Heart left ventricle (tissue), 16 donors: Measurements from ENCODE around the gene MAML1. TPM values are rescaled to one million over a fixed set of nuclear protein-coding genes. Genes with fewer than 3 reads are reported as not detected.

Experiments used
- ATAC-seq, 4 donors: fragments of 200-7000 bp; cut with Tn5 transposase; one replicate each; pipeline ENCODE4 v1.9.1; 2020 to 2022; ENCODE audit warnings: moderate library complexity in 4 of 4, mild to moderate bottlenecking in 3 of 4, moderate number of reproducible peaks in 1 of 4
- DNase-seq, 5 donors: peaks; one replicate each; pipeline ENCODE4 v3.0.0-alpha.2; 2020
- H3K27ac ChIP-seq, 12 donors: fragments of 200-600 bp; sonication (generic) in 4 of 12; one replicate each; pipeline versions ENCODE4 v1.5.0 to v1.8.0; 2016 to 2022; ENCODE audit warnings: mild to moderate bottlenecking in 2 of 12
- H3K27me3 ChIP-seq, 9 donors: fragments of 200-600 bp; sonication (generic) in 2 of 9; one replicate each; pipeline versions ENCODE4 v1.5.1 to v1.8.0; 2016 to 2022; ENCODE audit warnings: mild to moderate bottlenecking in 3 of 9
- H3K36me3 ChIP-seq, 9 donors: fragments of 200-600 bp; sonication (generic) in 2 of 9; one replicate each; pipeline versions ENCODE4 v1.5.0 to v1.8.0; 2018 to 2022; ENCODE audit warnings: mild to moderate bottlenecking in 2 of 9
- H3K4me1 ChIP-seq, 12 donors: fragments of 200-600 bp; sonication (generic) in 4 of 12; one replicate each; pipeline versions ENCODE4 v1.5.0 to v1.8.0; 2016 to 2022; ENCODE audit warnings: mild to moderate bottlenecking in 3 of 12
- H3K4me3 ChIP-seq, 12 donors: fragments of 200-600 bp; sonication (generic) in 4 of 12; one replicate each; pipeline versions ENCODE4 v1.5.0 to v1.8.0; 2017 to 2022; ENCODE audit warnings: mild to moderate bottlenecking in 9 of 12, moderate library complexity in 4 of 12
- H3K9me3 ChIP-seq, 12 donors: fragments of 200-600 bp; sonication (generic) in 4 of 12; one replicate each; pipeline versions ENCODE4 v1.5.0 to v1.8.0; 2016 to 2022; ENCODE audit warnings: mild to moderate bottlenecking in 1 of 12
- POLR2A ChIP-seq, 2 donors: fragments of 450-650 bp; IDR thresholded peaks; one replicate each; pipeline ENCODE4 v1.6.1; 2017; ENCODE audit warnings: antibody characterized with exemption in 2 of 2, mild to moderate bottlenecking in 2 of 2, moderate library complexity in 2 of 2
- WGBS, 4 donors: extraction: QIAGEN DNeasy Blood & Tissue Kit in 2 of 4; methylation state at CpG; one replicate each; pipeline versions ENCODE4 v1.1.5 to v1.1.7; 2013 to 2018; 5-methylcytosine and 5-hydroxymethylcytosine counted together
- intact Hi-C, 10 donors: fragments of 100-400 bp; cut with DNase I; formaldehyde crosslinking; loops; one replicate each; pipeline versions ENCODE4 v1.11.1 to v1.14.2; 2022
- polyA plus RNA-seq, 2 donors: library from polyadenylated mRNA; stranded (reverse); fragments of 200-250 nt; gene quantifications; one replicate each; pipeline ENCODE4 v1.2.3, GENCODE V29; 2013
- total RNA-seq, 9 donors: library from RNA; depleted of rRNA in 2 of 9; stranded (reverse); fragments of >200 nt in 2 of 9; fragmentation: NEBNext Ultra II Directional in 3 of 9; extraction: Animal tissue kit (Norgen Biotek cat#: 25700) in 3 of 9; gene quantifications; one replicate each; pipeline versions ENCODE4 v1.1.0 to v1.2.4, GENCODE V29; 2016 to 2023
- TF ChIP-seq, protein P1 (sequence below), 12 donors: fragments of 200-600 bp; sonication (generic) in 4 of 12; IDR thresholded peaks; one replicate each; pipeline versions ENCODE4 v1.5.0 to v1.8.0; 2018 to 2022; ENCODE audit warnings: antibody characterized with exemption in 12 of 12, mild to moderate bottlenecking in 5 of 12
- donor health status: ischemic (EF 13 %, LVEDD 7.1; RV severe dilation, severe dysfunction).
- donor health status: healthy with polysubstance abuse.
- donor health status: DM: no; HTN: yes; CAD: no.
- donor health status: DM: no; HTN: no; CAD: no.
- donor health status: ischemic (EF 25% LVEDD 6.9; RV normal size, moderate dysfunction).
- donor health status: ischemic (EF 25% LVEDD 5.7; RV mildly dilated, moderate dysfunction).
- donor health status: healthy.
- donor health status: DM: yes; HTN: yes; CAD: no.
- donor health status: ischemic (EF 35%, LVEDD 5.7; RV mildly dilated, moderate dysfunction).
- donor health status: nonischemic (EF 11% LVEDD 7.7; RV severe dilation, severe dysfunction).
- donor health status: DM: yes; HTN: yes; CAD: no.
- donor health status: PGD.
- donor health status: ischemic (EF 29% LVEDD 5.4; RV normal size, mild dysfunction).
- donor health status: nonischemic (EF 23%, LVEDD 6.1; RV moderate dilation, normal function).

The MAML1 gene
- total and polyA plus RNA-seq, 11 donors: 6.9 to 18.0 (median 11.8) TPM

DNA sequence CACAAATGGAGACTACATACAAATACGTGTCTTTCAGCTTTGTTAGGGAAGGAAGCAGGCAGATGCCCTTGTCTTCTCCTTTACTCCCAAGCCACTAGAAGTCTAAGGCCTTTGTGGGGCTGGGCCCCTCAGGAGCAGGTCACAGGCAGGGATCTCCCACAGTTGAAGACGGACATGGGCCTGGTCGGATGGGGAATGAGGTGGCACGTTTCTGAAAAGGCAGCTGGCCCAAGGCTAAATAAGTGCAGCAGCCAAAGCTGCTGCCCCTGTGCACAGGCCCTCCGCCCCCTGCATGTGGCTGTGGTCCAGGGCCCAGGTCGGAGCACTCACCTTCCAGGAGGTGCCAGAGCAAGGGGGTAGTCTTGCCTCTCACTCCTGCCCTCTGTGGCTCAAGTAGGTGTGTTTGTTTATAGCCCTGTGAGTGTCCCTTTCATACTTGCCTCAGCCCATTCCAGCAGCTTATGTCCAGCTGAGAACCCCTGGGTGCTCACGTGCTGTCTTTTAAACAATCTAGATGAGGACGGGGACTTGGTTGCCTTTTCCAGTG, 89.9 kb downstream of the MAML1 start:
- Histone ChIP-seq H3K27ac (peak overlapping the region in 8 of 12 donors; percentile 29 to 100 (median 100)), H3K27me3 (no peaks in the 10 kb centered on the region), H3K36me3 (peaks cover 0 to 57% (median 51%) of the 10 kb centered on the region in 9 donors), H3K4me3 (peak overlapping the region; percentile 67 to 100 (median 99)), H3K4me1 (peaks cover 24 to 83% (median 68%) of the 10 kb centered on the region in 12 donors), H3K9me3 (no peaks in the 10 kb centered on the region)
- 33 to 42% (median 39%) methylated on average over 7 to 8 of the region's 8 CpGs for WGBS, 4 donors
- no peak for TF ChIP-seq POLR2A (IDR thresholded peaks at IDR 0.05)
- TF ChIP-seq, protein P1, sequence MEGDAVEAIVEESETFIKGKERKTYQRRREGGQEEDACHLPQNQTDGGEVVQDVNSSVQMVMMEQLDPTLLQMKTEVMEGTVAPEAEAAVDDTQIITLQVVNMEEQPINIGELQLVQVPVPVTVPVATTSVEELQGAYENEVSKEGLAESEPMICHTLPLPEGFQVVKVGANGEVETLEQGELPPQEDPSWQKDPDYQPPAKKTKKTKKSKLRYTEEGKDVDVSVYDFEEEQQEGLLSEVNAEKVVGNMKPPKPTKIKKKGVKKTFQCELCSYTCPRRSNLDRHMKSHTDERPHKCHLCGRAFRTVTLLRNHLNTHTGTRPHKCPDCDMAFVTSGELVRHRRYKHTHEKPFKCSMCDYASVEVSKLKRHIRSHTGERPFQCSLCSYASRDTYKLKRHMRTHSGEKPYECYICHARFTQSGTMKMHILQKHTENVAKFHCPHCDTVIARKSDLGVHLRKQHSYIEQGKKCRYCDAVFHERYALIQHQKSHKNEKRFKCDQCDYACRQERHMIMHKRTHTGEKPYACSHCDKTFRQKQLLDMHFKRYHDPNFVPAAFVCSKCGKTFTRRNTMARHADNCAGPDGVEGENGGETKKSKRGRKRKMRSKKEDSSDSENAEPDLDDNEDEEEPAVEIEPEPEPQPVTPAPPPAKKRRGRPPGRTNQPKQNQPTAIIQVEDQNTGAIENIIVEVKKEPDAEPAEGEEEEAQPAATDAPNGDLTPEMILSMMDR (IDR thresholded peaks at IDR 0.05): no peak
- ATAC-seq: no peak
- peak in 1 of 5 donors; percentile 26 for DNase-seq
- intact Hi-C loops: loop anchor here in 2 of 10 donors (5.0 to 10.0 kb wide), 2 partner anchors 35 to 198 kb away; partner anchors contain the start of genes HNRNPH1 (in 1 of the 2) and MRNIP (in 1 of the 2)

DNA sequence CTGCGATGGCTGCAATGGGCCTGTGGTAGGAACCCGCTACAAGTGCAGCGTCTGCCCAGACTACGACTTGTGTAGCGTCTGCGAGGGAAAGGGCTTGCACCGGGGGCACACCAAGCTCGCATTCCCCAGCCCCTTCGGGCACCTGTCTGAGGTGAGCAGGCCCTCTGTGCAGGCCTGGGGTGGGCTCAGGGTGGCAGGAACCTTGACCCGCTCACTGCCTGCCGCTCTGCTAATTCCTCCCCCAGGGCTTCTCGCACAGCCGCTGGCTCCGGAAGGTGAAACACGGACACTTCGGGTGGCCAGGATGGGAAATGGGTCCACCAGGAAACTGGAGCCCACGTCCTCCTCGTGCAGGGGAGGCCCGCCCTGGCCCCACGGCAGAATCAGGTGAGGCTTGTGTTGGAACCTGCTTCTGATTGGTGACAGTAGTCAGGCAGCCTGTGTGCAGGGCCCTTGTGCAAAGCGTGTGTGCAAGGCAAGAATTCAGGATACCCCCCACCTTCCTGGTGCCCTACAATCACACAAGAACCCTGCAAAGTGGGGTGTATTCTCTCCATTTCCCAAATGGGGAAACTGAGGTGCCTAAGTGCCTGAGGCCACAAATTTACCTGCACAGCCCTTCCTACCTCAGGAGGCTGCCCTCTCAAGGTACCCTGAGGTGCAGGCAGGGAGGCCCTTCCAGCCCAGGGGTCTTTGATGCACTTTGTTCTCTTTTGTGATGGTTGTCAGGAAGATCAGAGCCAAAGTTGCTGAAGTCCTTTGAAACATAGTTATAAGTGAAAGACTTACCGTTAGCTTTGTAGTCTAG, 91.5 kb downstream of the MAML1 start:
- TF ChIP-seq POLR2A (IDR thresholded peaks at IDR 0.05): no peak
- TF ChIP-seq, protein P1 (IDR thresholded peaks at IDR 0.05): no peak
- peak overlapping the region in 2 of 12 donors; percentile 6 to 47 for H3K27ac ChIP-seq
- peak overlapping the region in 3 of 12 donors; percentile 67 to 100 (median 86) for H3K4me3 ChIP-seq
- H3K27me3 ChIP-seq: no peaks in the 10 kb centered on the region
- H3K36me3 ChIP-seq: peaks cover 0 to 73% (median 67%) of the 10 kb centered on the region in 9 donors
- 82 to 89% (median 86%) methylated on average over 9 to 22 of the region's 22 CpGs for WGBS, 4 donors
- intact Hi-C loops: loop anchor here in 2 of 10 donors (5.0 to 10.0 kb wide), 2 partner anchors 33 to 199 kb away; partner anchors contain the start of genes HNRNPH1 (in 1 of the 2) and MRNIP (in 1 of the 2)
- H3K4me1 ChIP-seq: peaks cover 24 to 78% (median 66%) of the 10 kb centered on the region in 12 donors
- H3K9me3 ChIP-seq: no peaks in the 10 kb centered on the region
- ATAC-seq: no peak
- DNase-seq: peak in 2 of 5 donors; percentile 19 to 29

DNA sequence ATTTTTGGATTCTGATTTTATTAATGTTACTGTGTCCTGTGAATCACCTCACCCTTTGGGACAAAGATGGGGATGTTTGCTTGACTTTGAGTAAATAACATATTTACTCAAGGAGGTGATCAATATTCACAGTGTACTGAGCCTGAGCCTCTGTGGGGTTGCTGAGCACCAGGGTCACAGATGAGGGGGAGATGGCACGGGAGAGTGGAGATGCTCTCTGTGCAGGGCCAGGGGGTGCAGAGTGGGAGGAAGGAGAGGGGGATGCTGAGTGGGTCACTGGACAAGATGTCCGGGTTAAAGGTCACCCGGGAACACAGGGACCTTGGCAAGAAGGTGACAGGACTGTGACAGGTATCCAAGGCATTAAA, 92.1 kb downstream of the MAML1 start:
- Histone ChIP-seq H3K27me3 (no peaks in the 10 kb centered on the region), H3K9me3 (no peaks in the 10 kb centered on the region), H3K4me3 (peak overlapping the region in 1 of 12 donors; percentile 100), H3K27ac (peak overlapping the region in 1 of 12 donors; percentile 6), H3K36me3 (peaks cover 0 to 79% (median 73%) of the 10 kb centered on the region in 9 donors), H3K4me1 (peaks cover 20 to 73% (median 62%) of the 10 kb centered on the region in 12 donors)
- no peak for DNase-seq
- TF ChIP-seq, protein P1 (IDR thresholded peaks at IDR 0.05): no peak
- TF ChIP-seq POLR2A (IDR thresholded peaks at IDR 0.05): no peak
- WGBS, 4 donors: 68 to 80% (median 73%) methylated on average over 3 of the region's 3 CpGs
- intact Hi-C loops: loop anchor here in 2 of 10 donors (5.0 to 10.0 kb wide), 2 partner anchors 33 to 200 kb away; partner anchors contain the start of genes HNRNPH1 (in 1 of the 2) and MRNIP (in 1 of the 2)
- ATAC-seq: no peak
